Vagina (tissue), 2 donors: ENCODE measurements around the gene TBC1D22A. TPM values are rescaled to one million over a fixed set of nuclear protein-coding genes. Genes with fewer than 3 reads are reported as not detected.
A peak's percentile ranks its signal among the peaks of the same experiment; 100 is the strongest.

Experiments used
- DNase-seq, 2 donors: peaks; one replicate each; pipeline ENCODE4 v3.0.0-alpha.2; 2017; ENCODE audit errors: extremely low spot score in 2 of 2
- H3K27ac ChIP-seq: fragments of 200-600 bp; sonication (generic); one replicate; pipeline ENCODE4 v1.5.1; 2019
- H3K27me3 ChIP-seq: fragments of 200-600 bp; sonication (generic); one replicate; pipeline ENCODE4 v1.5.1; 2019
- H3K36me3 ChIP-seq, 2 donors: fragments of 200-600 bp; sonication (generic); one replicate each; pipeline ENCODE4 v1.5.1; 2017 to 2019
- H3K4me1 ChIP-seq: fragments of 200-600 bp; sonication (generic); one replicate; pipeline ENCODE4 v1.5.1; 2019
- H3K4me3 ChIP-seq, 2 donors: fragments of 200-600 bp; sonication (generic); 1 replicate in 1 of 2; 2 replicates in 1 of 2; pipeline ENCODE4 v1.5.1; 2016 to 2019
- H3K9me3 ChIP-seq: fragments of 200-600 bp; sonication (generic); one replicate; pipeline ENCODE4 v1.5.1; 2019
- CTCF ChIP-seq, 3 experiments: fragments of 450-650 bp in 2 of 3; fragments of 200-600 bp in 1 of 3; sonication (generic) in 1 of 3; IDR thresholded peaks; one replicate each; pipeline ENCODE4 v1.5.1; 2017 to 2019; ENCODE audit warnings: antibody characterized with exemption in 3 of 3, mild to moderate bottlenecking in 2 of 3, moderate library complexity in 2 of 3
- POLR2A ChIP-seq, 2 donors: fragments of 450-650 bp; IDR thresholded peaks; one replicate each; pipeline ENCODE4 v1.6.1; 2017; ENCODE audit warnings: antibody characterized with exemption in 2 of 2, mild to moderate bottlenecking in 2 of 2, moderate library complexity in 2 of 2
- POLR2AphosphoS5 ChIP-seq, 2 donors: sonication (generic); formaldehyde crosslinking; IDR thresholded peaks; one replicate each; pipeline ENCODE4 v1.9.0; 2017; ENCODE audit warnings: antibody characterized with exemption in 2 of 2, mild to moderate bottlenecking in 2 of 2, low read depth in 1 of 2; ENCODE audit not compliant: insufficient read depth in 1 of 2
- intact Hi-C: fragments of 100-400 bp; cut with DNase I; formaldehyde crosslinking; loops from one replicate; pipeline ENCODE4 v1.15.1; 2023
- total RNA-seq: library from RNA; depleted of rRNA; stranded (reverse); fragments of >200 nt; gene quantifications from one replicate; pipeline ENCODE4 v1.2.3, GENCODE V29; 2016

TBC1D22A gene
- total RNA-seq, 1 donor from 2014 or later, result 38.3 TPM

- Histone ChIP-seq H3K9me3 (no peaks in the 10 kb centered on the region), H3K27ac (peak overlapping the region; percentile 16), H3K4me3 (no peak overlapping the region), H3K4me1 (peaks cover 32% of the 10 kb centered on the region), H3K27me3 (no peaks in the 10 kb centered on the region), H3K36me3 (no peaks in the 10 kb centered on the region)
- TF ChIP-seq POLR2A (IDR thresholded peaks at IDR 0.05) (no peak), POLR2AphosphoS5 (IDR thresholded peaks at IDR 0.05; ENCODE audit: insufficient read depth in 1 of 2, low read depth in 1 of 2) (peak in 1 of 2 donors; percentile 18)
- intact Hi-C loops, result no loop called here
- peak in 1 of 2 donors; percentile 83 for DNase-seq
Measured at GRCh38 chr22:46829941-46830715, 67.7 kb downstream of the TBC1D22A start.

- Histone ChIP-seq H3K4me1 (peaks cover 32% of the 10 kb centered on the region), H3K36me3 (no peaks in the 10 kb centered on the region), H3K27me3 (no peaks in the 10 kb centered on the region), H3K4me3 (no peak overlapping the region), H3K9me3 (peaks cover 3% of the 10 kb centered on the region), H3K27ac (peak overlapping the region; percentile 16)
- intact Hi-C loops, result no loop called here
- TF ChIP-seq CTCF (IDR thresholded peaks at IDR 0.05) (no peak), POLR2A (IDR thresholded peaks at IDR 0.05) (no peak), POLR2AphosphoS5 (IDR thresholded peaks at IDR 0.05; ENCODE audit: insufficient read depth in 1 of 2, low read depth in 1 of 2) (no peak)
- DNase-seq, result peak in 1 of 2 donors; percentile 84
Measured at GRCh38 chr22:46830841-46831240, 68.4 kb downstream of the TBC1D22A start.

GRCh38 chr22:46833228-46833627, 70.8 kb downstream of the TBC1D22A start:
- Histone ChIP-seq H3K4me1 (peaks cover 28% of the 10 kb centered on the region), H3K9me3 (peaks cover 3% of the 10 kb centered on the region), H3K27me3 (no peaks in the 10 kb centered on the region), H3K36me3 (no peaks in the 10 kb centered on the region), H3K27ac (no peak overlapping the region), H3K4me3 (no peak overlapping the region)
- TF ChIP-seq POLR2AphosphoS5 (IDR thresholded peaks at IDR 0.05; ENCODE audit: insufficient read depth in 1 of 2, low read depth in 1 of 2) (no peak), CTCF (IDR thresholded peaks at IDR 0.05) (no peak), POLR2A (IDR thresholded peaks at IDR 0.05) (no peak)
- intact Hi-C loops, result no loop called here
- DNase-seq, result peak in 1 of 2 donors; percentile 65

- H3K36me3 ChIP-seq, result no peaks in the 10 kb centered on the region
- TF ChIP-seq POLR2AphosphoS5 (IDR thresholded peaks at IDR 0.05; ENCODE audit: insufficient read depth in 1 of 2, low read depth in 1 of 2), result no peak
- H3K27ac ChIP-seq, result no peak overlapping the region
- no peaks in the 10 kb centered on the region for H3K27me3 ChIP-seq
- peak in 1 of 2 donors; percentile 25 for DNase-seq
- no peak overlapping the region for H3K4me3 ChIP-seq
- peaks cover 3% of the 10 kb centered on the region for H3K9me3 ChIP-seq
- intact Hi-C loops, result no loop called here
- H3K4me1 ChIP-seq, result peaks cover 19% of the 10 kb centered on the region
Measured at GRCh38 chr22:46834021-46834737, 71.7 kb downstream of the TBC1D22A start.

- no peak for TF ChIP-seq POLR2AphosphoS5 (IDR thresholded peaks at IDR 0.05; ENCODE audit: insufficient read depth in 1 of 2, low read depth in 1 of 2)
- no peak for TF ChIP-seq CTCF (IDR thresholded peaks at IDR 0.05)
- TF ChIP-seq POLR2A (IDR thresholded peaks at IDR 0.05), result no peak
- no peak for DNase-seq
- Histone ChIP-seq H3K27me3 (no peaks in the 10 kb centered on the region), H3K4me3 (no peak overlapping the region), H3K9me3 (peaks cover 3% of the 10 kb centered on the region), H3K36me3 (no peaks in the 10 kb centered on the region), H3K27ac (no peak overlapping the region), H3K4me1 (peaks cover 8% of the 10 kb centered on the region)
- intact Hi-C loops, result no loop called here
Measured at GRCh38 chr22:46835288-46835687, 72.8 kb downstream of the TBC1D22A start.
